ENCODE measurements around the gene ANKS4B.

ANKS4B gene

GRCh38 chr16:21233521-21234150 is at the start of gene ANKS4B:
Gene ANKS4B (plus strand): TSS chr16:21233699. CDS start chr16:21233738, 39 bp downstream.
- no peaks in the 10 kb centered on the region for H4K20me1 ChIP-seq
- no peak within 1 kb of the TSS for H3K4me3 ChIP-seq
- no peak within 1 kb of the TSS for H3K27ac ChIP-seq
- H3K4me2 ChIP-seq: no peak within 1 kb of the TSS
- H3K36me3 ChIP-seq: no peaks in the 10 kb centered on the region
- no peaks in the 10 kb centered on the region for H3K27me3 ChIP-seq
- H3K4me1 ChIP-seq: no peaks in the 10 kb centered on the region
- H3K9me3 ChIP-seq: no peaks in the 10 kb centered on the region
- TF ChIP-seq Cebpa-rat (IDR thresholded peaks at IDR 0.05): no peak
- no peak within 1 kb of the TSS for H3K9ac ChIP-seq

DNA sequence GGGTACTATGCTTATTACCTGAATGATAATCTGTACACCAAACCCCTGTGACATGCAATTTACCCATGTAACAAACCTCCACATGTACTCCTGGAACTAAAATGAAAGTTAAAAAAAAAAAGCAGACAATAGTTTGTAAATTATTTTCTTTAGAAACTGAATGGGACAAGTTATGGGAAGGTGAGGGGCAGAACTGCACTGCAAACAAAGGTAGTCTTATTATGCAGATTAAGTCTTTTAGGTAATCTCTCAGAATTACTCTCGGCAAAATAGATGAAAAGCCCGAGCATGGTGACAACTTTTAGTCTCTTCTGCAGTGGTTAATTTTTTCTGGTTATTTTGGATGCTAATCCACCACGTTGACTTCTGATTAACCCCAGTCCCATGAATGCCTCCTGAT is 49.5 kb upstream of the ANKS4B start:
- Histone ChIP-seq H3K4me1 (peaks cover 24% of the 10 kb centered on the region), H3K4me2 (no peak overlapping the region), H3K27ac (no peak overlapping the region), H3K9me3 (peaks cover 80% of the 10 kb centered on the region), H4K20me1 (no peaks in the 10 kb centered on the region), H3K36me3 (peaks cover 48% of the 10 kb centered on the region), H3K4me3 (no peak overlapping the region), H3K27me3 (no peaks in the 10 kb centered on the region), H3K9ac (no peak overlapping the region)
- TF ChIP-seq Cebpa-rat (IDR thresholded peaks at IDR 0.05): no peak

GRCh38 chr16:21184834-21185233 is 48.7 kb upstream of the ANKS4B start:
- TF ChIP-seq Cebpa-rat (IDR thresholded peaks at IDR 0.05): no peak
- Histone ChIP-seq H3K27ac (no peak overlapping the region; the same call in 1 of the 2 replicates), H3K9ac (no peak overlapping the region), H3K9me3 (peaks cover 71% of the 10 kb centered on the region), H3K4me2 (peak overlapping the region; percentile 7), H3K36me3 (peaks cover 40% of the 10 kb centered on the region), H3K4me3 (no peak overlapping the region), H4K20me1 (no peaks in the 10 kb centered on the region), H3K4me1 (peaks cover 24% of the 10 kb centered on the region), H3K27me3 (no peaks in the 10 kb centered on the region)

DNA sequence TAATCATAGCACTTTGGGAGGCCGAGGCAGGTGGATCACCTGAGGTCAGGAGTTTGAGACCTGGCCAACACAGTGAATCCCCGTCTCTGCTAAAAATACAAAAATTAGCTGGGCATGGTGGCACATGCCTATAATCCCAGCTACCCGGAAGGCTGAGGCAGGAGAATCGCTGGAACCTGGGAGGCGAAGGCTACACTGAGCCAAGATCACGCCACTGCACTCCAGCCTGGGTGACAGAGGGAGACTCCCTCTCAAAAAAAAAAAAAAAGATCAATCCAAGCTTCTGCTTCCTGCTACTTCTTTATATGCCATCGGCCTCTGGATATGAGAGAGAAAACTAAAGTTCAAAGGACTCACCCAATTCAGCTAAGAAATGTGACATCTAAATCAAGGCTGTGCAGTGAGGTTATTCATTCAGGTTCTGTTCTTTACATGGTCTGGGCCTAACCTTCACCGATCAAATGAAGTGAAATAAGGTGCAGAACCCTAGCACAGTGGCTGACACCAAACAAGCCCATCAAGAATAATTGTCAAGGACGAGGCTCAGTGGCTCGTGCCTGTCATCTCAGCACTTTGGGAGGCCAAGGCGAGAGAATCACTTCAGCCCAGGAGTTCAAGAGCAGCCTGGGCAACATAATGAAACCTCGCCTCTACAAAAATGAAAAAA is 47.7 kb upstream of the ANKS4B start:
- H3K27me3 ChIP-seq: no peaks in the 10 kb centered on the region
- no peak for TF ChIP-seq Cebpa-rat (IDR thresholded peaks at IDR 0.05)
- H3K9ac ChIP-seq: no peak overlapping the region
- H3K4me1 ChIP-seq: peaks cover 24% of the 10 kb centered on the region
- H3K4me2 ChIP-seq: no peak overlapping the region
- peaks cover 30% of the 10 kb centered on the region for H3K36me3 ChIP-seq
- no peaks in the 10 kb centered on the region for H4K20me1 ChIP-seq
- peaks cover 63% of the 10 kb centered on the region for H3K9me3 ChIP-seq
- H3K4me3 ChIP-seq: no peak overlapping the region
- H3K27ac ChIP-seq: no peak overlapping the region

- Histone ChIP-seq H3K4me2 (no peak overlapping the region), H4K20me1 (no peaks in the 10 kb centered on the region), H3K27me3 (no peaks in the 10 kb centered on the region), H3K9me3 (peaks cover 58% of the 10 kb centered on the region), H3K4me3 (no peak overlapping the region), H3K4me1 (peaks cover 24% of the 10 kb centered on the region), H3K27ac (no peak overlapping the region), H3K36me3 (peaks cover 25% of the 10 kb centered on the region), H3K9ac (no peak overlapping the region)
- no peak for TF ChIP-seq Cebpa-rat (IDR thresholded peaks at IDR 0.05)
These were observed 47.2 kb upstream of the ANKS4B start for GRCh38 chr16:21186326-21186691.

DNA sequence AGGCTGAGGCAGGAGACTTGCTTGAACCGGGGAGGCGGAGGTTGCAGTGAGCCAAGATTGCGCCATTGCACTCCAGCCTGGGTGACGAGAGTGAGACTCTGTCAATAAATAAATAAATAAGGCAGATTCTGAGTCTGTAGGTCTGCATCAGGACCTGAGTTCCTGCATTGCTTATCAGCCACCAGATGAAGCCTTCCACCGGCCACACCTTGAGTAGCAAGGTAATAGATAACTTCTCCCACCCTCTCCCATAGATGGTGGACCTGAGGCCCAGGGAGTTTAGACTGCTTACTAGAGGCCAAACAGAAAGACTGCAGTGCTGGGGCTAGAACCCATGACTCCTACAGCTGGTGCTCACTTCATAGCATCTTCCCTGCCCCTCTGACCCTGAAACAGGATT is 44.2 kb upstream of the ANKS4B start:
- Histone ChIP-seq H3K9ac (no peak overlapping the region), H3K4me1 (peaks cover 38% of the 10 kb centered on the region), H3K4me3 (no peak overlapping the region), H3K4me2 (no peak overlapping the region), H3K27ac (no peak overlapping the region), H3K9me3 (peaks cover 36% of the 10 kb centered on the region), H3K27me3 (no peaks in the 10 kb centered on the region), H4K20me1 (no peaks in the 10 kb centered on the region), H3K36me3 (no peaks in the 10 kb centered on the region)
- no peak for TF ChIP-seq Cebpa-rat (IDR thresholded peaks at IDR 0.05)

- H3K4me2 ChIP-seq: no peak overlapping the region
- peaks cover 29% of the 10 kb centered on the region for H3K9me3 ChIP-seq
- H3K27ac ChIP-seq: no peak overlapping the region
- H3K36me3 ChIP-seq: no peaks in the 10 kb centered on the region
- H3K9ac ChIP-seq: no peak overlapping the region
- H3K4me3 ChIP-seq: no peak overlapping the region
- H3K27me3 ChIP-seq: no peaks in the 10 kb centered on the region
- peaks cover 38% of the 10 kb centered on the region for H3K4me1 ChIP-seq
- no peaks in the 10 kb centered on the region for H4K20me1 ChIP-seq
- TF ChIP-seq Cebpa-rat (IDR thresholded peaks at IDR 0.05): no peak
These were observed 43.5 kb upstream of the ANKS4B start for GRCh38 chr16:21190013-21190412.

GRCh38 chr16:21190599-21190998 is 42.9 kb upstream of the ANKS4B start:
- Histone ChIP-seq H3K9ac (no peak overlapping the region), H4K20me1 (no peaks in the 10 kb centered on the region), H3K27ac (no peak overlapping the region), H3K4me1 (peaks cover 39% of the 10 kb centered on the region), H3K27me3 (no peaks in the 10 kb centered on the region), H3K4me2 (no peak overlapping the region), H3K9me3 (peaks cover 24% of the 10 kb centered on the region), H3K36me3 (no peaks in the 10 kb centered on the region), H3K4me3 (no peak overlapping the region)
- no peak for TF ChIP-seq Cebpa-rat (IDR thresholded peaks at IDR 0.05)

DNA sequence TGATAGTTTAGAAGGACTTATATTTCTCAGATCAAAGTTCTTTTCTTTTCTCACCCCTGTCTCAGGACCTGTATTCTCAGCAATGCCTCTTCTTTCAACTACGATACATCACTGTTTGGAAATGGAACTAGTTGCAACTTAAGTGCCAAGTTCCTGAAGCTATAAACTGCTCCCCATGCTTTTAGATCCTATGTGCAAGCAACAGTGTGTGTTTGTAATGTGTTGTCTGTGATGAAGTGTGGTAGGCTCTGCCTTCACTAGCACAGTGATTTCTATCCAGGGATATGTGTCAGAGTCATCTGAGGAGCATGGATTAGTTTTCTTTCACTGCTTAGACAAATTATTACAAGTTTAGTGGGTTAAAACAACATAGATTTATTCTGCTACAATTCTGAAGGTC is 40.5 kb upstream of the ANKS4B start:
- Histone ChIP-seq H3K4me1 (peaks cover 55% of the 10 kb centered on the region), H3K27ac (no peak overlapping the region), H4K20me1 (no peaks in the 10 kb centered on the region), H3K4me2 (no peak overlapping the region), H3K9ac (no peak overlapping the region), H3K9me3 (peaks cover 9% of the 10 kb centered on the region), H3K4me3 (no peak overlapping the region), H3K36me3 (no peaks in the 10 kb centered on the region), H3K27me3 (no peaks in the 10 kb centered on the region)
- no peak for TF ChIP-seq Cebpa-rat (IDR thresholded peaks at IDR 0.05)

DNA sequence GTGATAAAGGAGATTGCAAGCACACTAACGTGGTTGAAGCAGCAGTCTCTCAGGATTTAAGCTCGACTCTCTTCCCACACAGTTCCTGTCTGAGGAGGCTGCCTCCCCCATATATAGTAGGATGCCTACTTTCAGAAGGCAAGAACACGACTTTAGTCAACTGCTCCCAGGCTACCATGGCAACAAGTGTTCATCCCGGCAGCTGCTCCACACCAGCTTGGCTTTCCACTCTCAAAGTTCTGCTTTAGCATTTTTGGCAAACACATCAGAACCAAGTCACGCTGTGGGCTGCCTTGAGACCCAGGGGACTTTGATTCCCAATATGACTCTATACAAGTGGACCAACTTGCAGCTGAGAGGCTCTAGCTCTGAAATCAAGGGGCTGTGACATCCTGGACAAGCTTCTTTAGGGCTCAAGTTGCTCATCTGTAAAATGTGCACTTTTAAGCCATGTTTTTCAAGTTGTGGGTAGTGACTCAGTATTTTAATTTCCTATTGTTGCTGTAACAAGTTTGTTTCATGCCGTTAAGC is 38.7 kb upstream of the ANKS4B start:
- Histone ChIP-seq H4K20me1 (no peaks in the 10 kb centered on the region), H3K27me3 (no peaks in the 10 kb centered on the region), H3K4me2 (peak overlapping the region; percentile 74), H3K36me3 (no peaks in the 10 kb centered on the region), H3K27ac (no peak overlapping the region), H3K9ac (no peak overlapping the region), H3K4me1 (peaks cover 49% of the 10 kb centered on the region), H3K9me3 (peaks cover 9% of the 10 kb centered on the region), H3K4me3 (no peak overlapping the region)
- no peak for TF ChIP-seq Cebpa-rat (IDR thresholded peaks at IDR 0.05)

Data from BLaER1 (cell line).